Measurements from ENCODE around the gene IP6K2. TPM values are rescaled to one million over a fixed set of nuclear protein-coding genes. Genes with fewer than 3 reads are reported as not detected.

The IP6K2 gene
- total and polyA plus RNA-seq, 2 of the 13 experiments (the other 11 are each of a cell fraction or from before 2014, with no cell fraction given): 85.5 to 112 TPM

DNA sequence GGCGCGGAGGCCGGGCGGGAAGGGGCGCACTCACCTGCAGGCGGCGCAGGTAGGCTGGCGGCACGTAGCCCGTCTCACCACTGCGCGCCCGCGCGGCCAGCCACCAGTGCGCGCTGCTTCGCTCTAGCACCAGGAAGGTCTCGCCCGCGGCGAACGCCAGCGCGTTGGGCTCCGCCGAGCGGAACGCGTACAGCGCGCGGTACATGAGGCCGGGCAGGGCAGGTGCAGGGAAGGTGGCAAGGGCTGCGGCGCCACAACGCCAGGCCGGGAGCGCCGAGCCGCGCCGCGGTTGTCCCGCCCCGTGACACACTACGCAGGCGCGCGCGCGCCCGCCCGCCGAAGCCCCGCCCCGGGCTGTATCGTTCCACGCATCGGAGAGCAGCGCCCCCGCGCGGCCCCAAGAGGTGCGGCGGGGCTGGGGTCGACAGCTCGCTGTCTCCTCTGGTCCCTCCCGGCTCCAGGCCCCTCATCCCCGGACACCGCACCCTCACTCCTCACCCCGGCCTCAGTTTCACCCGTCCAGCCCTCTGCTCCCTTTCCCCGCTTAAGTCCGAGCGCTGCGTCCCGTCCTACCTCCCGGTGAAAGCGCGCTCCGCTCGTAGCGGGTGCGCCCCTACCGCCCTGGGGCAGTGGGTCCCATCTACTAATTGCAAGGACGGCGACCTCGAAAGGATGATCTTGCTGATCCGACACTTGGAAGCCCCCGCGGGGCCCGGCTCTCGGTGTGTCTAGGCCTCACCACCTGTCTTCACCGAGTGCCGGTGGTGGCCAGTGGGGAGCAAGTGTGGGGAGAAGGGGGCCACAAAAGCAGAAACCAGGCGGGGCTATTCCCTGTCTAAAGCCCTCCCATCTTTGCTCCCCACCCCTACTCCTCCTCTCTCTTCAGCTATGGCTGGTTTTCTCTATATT, 31.2 kb downstream of the IP6K2 start, which contains the start of gene NCKIPSD (continued):
- TF ChIP-seq, protein P1, sequence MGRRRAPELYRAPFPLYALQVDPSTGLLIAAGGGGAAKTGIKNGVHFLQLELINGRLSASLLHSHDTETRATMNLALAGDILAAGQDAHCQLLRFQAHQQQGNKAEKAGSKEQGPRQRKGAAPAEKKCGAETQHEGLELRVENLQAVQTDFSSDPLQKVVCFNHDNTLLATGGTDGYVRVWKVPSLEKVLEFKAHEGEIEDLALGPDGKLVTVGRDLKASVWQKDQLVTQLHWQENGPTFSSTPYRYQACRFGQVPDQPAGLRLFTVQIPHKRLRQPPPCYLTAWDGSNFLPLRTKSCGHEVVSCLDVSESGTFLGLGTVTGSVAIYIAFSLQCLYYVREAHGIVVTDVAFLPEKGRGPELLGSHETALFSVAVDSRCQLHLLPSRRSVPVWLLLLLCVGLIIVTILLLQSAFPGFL (CRISPR knock-in tag; IDR thresholded peaks at IDR 0.05): no peak
- TF ChIP-seq, protein P2, sequence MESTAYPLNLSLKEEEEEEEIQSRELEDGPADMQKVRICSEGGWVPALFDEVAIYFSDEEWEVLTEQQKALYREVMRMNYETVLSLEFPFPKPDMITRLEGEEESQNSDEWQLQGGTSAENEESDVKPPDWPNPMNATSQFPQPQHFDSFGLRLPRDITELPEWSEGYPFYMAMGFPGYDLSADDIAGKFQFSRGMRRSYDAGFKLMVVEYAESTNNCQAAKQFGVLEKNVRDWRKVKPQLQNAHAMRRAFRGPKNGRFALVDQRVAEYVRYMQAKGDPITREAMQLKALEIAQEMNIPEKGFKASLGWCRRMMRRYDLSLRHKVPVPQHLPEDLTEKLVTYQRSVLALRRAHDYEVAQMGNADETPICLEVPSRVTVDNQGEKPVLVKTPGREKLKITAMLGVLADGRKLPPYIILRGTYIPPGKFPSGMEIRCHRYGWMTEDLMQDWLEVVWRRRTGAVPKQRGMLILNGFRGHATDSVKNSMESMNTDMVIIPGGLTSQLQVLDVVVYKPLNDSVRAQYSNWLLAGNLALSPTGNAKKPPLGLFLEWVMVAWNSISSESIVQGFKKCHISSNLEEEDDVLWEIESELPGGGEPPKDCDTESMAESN (CRISPR knock-in tag; conservative IDR thresholded peaks at IDR 0.05): peak; percentile 70
- TF ChIP-seq FOXP1 (IDR thresholded peaks at IDR 0.05) (no peak), FOXP1 (CRISPR knock-in tag; IDR thresholded peaks at IDR 0.05) (no peak), MED13 (CRISPR knock-in tag; IDR thresholded peaks at IDR 0.05) (no peak), KLF11 (CRISPR knock-in tag; IDR thresholded peaks at IDR 0.05) (no peak), EED (CRISPR knock-in tag; IDR thresholded peaks at IDR 0.05) (no peak; the same call in 1 of the 2 replicates), ATM (IDR thresholded peaks at IDR 0.05; ENCODE audit: borderline replicate concordance) (no peak), ZFX (CRISPR knock-in tag; IDR thresholded peaks at IDR 0.05; ENCODE audit: low read depth) (peak; percentile 97), HES4 (CRISPR knock-in tag; IDR thresholded peaks at IDR 0.05; ENCODE audit: borderline replicate concordance) (peak; percentile 94), ATRX (CRISPR knock-in tag; IDR thresholded peaks at IDR 0.05; ENCODE audit: borderline replicate concordance) (no peak), ZNF337 (CRISPR knock-in tag; IDR thresholded peaks at IDR 0.05; ENCODE audit: borderline replicate concordance, low read depth) (no peak), MAF1 (CRISPR knock-in tag; IDR thresholded peaks at IDR 0.05; ENCODE audit: borderline replicate concordance) (no peak), ZNF782 (CRISPR knock-in tag; IDR thresholded peaks at IDR 0.05; ENCODE audit: borderline replicate concordance) (peak; percentile 98), NFKB2 (CRISPR knock-in tag; IDR thresholded peaks at IDR 0.05; ENCODE audit: borderline replicate concordance) (peak; percentile 66; the same call in 1 of the 2 replicates), FOSL1 (CRISPR knock-in tag; IDR thresholded peaks at IDR 0.05; ENCODE audit: borderline replicate concordance) (no peak), BCL6 (CRISPR knock-in tag; IDR thresholded peaks at IDR 0.05) (0 out of 2 replicates have a peak, but pooled peaks have one; percentile 17), RFX3 (CRISPR knock-in tag; IDR thresholded peaks at IDR 0.05) (no peak), RAD51 (IDR thresholded peaks at IDR 0.05; ENCODE audit: borderline replicate concordance) (no peak), SMARCE1 (IDR thresholded peaks at IDR 0.05; ENCODE audit: borderline replicate concordance) (no peak), GFI1 (CRISPR knock-in tag; IDR thresholded peaks at IDR 0.05; ENCODE audit: borderline replicate concordance) (no peak; the same call in 1 of the 2 replicates)
- TF ChIP-seq, protein P3, sequence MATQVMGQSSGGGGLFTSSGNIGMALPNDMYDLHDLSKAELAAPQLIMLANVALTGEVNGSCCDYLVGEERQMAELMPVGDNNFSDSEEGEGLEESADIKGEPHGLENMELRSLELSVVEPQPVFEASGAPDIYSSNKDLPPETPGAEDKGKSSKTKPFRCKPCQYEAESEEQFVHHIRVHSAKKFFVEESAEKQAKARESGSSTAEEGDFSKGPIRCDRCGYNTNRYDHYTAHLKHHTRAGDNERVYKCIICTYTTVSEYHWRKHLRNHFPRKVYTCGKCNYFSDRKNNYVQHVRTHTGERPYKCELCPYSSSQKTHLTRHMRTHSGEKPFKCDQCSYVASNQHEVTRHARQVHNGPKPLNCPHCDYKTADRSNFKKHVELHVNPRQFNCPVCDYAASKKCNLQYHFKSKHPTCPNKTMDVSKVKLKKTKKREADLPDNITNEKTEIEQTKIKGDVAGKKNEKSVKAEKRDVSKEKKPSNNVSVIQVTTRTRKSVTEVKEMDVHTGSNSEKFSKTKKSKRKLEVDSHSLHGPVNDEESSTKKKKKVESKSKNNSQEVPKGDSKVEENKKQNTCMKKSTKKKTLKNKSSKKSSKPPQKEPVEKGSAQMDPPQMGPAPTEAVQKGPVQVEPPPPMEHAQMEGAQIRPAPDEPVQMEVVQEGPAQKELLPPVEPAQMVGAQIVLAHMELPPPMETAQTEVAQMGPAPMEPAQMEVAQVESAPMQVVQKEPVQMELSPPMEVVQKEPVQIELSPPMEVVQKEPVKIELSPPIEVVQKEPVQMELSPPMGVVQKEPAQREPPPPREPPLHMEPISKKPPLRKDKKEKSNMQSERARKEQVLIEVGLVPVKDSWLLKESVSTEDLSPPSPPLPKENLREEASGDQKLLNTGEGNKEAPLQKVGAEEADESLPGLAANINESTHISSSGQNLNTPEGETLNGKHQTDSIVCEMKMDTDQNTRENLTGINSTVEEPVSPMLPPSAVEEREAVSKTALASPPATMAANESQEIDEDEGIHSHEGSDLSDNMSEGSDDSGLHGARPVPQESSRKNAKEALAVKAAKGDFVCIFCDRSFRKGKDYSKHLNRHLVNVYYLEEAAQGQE (IDR thresholded peaks at IDR 0.05; ENCODE audit: borderline replicate concordance in 1 of 2, low read depth in 1 of 2, low read length in 2 of 2): no peak
- TF ChIP-seq, protein P4, sequence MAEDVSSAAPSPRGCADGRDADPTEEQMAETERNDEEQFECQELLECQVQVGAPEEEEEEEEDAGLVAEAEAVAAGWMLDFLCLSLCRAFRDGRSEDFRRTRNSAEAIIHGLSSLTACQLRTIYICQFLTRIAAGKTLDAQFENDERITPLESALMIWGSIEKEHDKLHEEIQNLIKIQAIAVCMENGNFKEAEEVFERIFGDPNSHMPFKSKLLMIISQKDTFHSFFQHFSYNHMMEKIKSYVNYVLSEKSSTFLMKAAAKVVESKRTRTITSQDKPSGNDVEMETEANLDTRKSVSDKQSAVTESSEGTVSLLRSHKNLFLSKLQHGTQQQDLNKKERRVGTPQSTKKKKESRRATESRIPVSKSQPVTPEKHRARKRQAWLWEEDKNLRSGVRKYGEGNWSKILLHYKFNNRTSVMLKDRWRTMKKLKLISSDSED (CRISPR knock-in tag; IDR thresholded peaks at IDR 0.05): no peak

All from HepG2 (cell line).